HG03108 (cell line): ENCODE data around the gene ATP6V1G3.
"Not testable (repeated sequence)": the region's sequence is repeated elsewhere in the genome, so short reads cannot be mapped to it uniquely, and the experiment has no call there.

Experiments used
- ATAC-seq: cut with Tn5 transposase; IDR thresholded peaks from one replicate; pipeline ENCODE4 v1.9.1; 2021; ENCODE audit warnings: moderate library complexity; ENCODE audit not compliant: unreplicated experiment

ATP6V1G3 gene, protein sequence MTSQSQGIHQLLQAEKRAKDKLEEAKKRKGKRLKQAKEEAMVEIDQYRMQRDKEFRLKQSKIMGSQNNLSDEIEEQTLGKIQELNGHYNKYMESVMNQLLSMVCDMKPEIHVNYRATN

DNA sequence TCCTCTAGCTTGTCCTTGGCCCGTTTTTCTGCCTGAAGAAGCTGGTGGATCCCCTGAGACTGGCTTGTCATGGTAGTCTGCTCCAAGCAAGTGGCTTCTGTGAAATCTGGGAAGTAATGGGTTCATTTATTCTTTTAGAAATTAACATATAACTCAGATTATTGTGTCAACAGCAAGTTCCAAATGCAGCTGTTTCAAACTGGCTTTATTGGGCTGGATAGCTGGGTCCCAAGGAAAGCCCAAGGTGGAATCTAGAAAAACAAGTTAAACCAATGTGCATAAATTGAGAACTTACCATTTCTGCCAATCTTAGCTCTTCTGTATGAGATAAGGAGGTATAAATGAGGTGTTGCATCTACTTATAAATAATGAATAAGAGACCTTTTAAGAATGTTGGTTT, at the start of gene ATP6V1G3:
Gene ATP6V1G3 (minus strand): TSS at position 101 of the 400 bp plus-strand sequence. CDS start 30 bp downstream, at position 71.
- ATAC-seq: no peak

DNA sequence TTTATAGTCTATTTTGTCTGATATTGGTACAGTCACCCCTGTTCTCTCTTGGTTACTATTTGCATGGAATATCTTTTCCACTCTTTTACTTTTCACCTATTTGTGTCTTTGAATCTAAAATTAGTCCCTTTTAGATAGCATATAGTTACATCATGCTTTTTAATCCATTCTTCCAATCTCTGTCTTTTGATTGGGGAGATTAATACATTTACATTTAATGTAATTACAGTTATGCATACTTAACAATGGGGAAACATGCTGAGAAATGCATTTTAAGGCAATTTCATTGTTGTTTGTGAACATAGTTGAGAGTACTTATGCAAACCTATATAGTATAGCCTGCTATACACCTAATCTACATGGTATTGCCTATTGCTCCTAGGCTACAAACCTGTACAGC, 48.4 kb upstream of the ATP6V1G3 start:
- no peak for ATAC-seq

DNA sequence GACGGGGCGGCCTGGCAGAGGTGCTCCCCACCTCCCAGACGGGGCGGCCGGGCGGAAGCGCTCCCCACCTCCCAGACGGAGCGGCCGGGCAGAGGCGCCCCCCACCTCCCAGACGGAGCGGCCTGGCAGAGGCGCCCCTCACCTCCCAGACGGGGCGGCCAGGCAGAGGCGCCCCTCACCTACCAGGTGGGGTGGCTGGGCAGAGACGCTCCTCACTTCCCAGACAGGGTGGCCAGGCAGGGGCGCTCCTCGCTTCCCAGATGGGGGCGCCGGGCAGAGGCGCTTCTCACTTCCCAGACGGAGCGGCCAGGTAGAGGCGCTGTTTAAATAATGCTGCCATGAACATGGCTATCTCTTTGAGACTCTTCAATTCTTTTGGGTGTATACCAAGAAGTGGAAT, 43.7 kb upstream of the ATP6V1G3 start:
- ATAC-seq: no peak

DNA sequence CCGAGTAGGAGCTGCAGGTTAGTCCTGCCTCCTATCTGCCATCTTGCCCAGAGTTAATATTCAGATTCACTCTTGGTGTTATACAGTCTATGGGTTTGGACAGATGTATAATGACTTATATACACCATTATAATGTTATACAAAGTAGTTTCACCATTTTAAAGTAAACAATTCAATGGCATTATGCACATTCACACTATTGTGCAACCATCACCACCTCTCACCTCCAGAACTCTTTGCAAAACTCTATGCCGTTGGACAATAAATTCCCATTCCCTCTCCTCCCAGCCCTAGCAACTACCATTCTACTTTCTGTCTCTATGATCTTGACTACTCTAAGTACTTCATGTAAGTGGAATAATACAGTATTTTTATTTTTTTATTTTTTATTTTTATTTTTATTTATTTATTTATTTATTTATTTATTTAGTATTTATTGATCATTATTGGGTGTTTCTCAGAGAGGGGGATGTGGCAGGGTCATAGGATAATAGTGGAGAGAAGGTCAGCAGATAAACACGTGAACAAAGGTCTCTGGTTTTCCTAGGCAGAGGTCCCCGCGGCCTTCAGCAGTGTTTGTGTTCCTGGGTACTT, 42.8 kb upstream of the ATP6V1G3 start:
- ATAC-seq: not testable (repeated sequence)

DNA sequence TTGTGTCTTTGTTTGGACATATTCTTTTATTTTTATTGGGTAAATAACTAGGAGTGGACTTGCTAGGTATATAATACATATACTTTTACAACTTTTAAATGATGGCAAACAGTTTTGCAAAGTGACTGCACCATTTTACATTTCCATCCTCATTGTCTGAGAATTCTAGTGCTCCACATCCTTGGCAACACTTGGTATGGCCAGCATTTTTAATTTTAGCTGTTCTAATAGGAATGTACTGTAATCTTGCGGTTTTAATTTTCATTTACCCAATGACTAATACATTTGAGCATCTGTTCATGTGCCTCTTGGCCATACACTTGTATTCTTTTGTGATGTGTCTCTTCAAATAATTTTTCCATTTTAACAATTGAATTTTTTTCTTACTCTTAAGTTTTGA, 37.0 kb upstream of the ATP6V1G3 start:
- no peak for ATAC-seq

DNA sequence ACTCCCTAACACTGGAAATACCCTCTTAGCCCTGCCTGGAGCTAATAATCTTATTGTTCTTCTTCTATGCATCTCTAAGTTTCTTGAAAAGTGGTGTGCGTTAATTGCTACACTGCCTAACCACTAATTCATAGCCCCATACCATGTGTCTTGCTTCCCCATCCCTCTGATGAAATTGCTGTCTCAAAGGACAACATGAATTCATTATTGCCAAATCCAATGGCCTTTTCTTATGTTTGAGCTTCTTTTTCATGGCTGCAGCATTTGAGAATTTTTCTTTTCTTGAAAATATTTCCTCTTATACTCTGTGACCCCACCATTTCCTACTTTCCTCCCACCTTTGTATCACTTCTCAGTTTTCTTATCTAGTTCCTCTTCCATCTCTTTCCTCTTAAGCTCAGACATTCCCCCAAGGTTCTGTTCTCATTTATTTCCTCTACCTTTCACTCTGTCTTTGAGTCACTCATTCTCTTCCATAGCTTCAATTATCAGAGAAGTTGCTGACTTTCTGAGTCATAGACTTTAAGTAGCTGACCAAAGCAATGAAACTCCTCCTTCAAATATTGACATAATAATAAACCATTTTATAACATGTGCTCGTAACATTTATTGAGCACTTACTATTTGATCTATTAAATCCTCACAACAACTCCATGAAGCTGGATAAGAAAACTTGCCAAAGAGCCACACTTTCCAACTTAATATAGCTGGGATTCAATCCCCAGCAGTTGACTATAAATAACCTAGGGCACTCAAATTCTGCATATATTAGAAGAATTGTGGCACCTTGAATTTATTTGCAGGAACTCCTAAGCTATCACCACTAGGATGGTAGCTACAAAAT, 35.5 kb upstream of the ATP6V1G3 start:
- no peak for ATAC-seq

DNA sequence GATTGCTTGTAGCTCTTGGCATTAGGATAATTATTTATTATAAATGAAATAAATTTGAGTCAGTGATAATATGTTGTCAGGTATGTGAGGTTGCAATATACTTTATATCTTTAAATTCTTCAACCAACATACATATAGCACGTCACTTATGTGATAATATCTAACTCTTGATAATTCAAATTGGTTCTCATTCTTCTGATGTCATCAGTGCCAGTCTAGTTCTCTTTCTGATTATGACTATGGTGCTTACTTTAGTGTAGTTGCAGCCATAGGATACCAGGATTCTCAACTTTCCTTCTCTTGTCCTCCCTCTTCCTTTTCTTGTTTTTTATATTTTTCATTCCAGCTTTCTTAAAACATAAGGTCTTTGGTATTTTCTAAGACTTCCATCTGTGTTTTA, 34.8 kb upstream of the ATP6V1G3 start:
- ATAC-seq: no peak

DNA sequence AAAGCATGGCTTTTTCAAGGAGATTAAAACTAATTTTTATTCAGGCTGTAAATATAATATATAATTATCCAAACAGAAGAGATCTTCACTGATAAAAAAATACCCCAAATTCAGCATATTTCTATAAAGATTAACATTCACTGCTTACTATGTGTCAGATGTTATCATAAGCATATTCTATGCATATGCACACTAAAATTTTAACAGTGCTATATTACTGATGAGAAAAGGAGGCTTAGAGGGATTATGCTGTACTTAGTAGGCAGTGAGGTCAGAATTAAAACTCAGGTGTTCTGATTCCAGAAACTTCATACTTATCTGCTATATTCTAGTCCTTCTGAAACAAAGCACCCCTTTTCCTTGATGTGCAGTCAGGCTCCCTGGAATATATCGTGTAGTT, 33.8 kb upstream of the ATP6V1G3 start:
- no peak for ATAC-seq

DNA sequence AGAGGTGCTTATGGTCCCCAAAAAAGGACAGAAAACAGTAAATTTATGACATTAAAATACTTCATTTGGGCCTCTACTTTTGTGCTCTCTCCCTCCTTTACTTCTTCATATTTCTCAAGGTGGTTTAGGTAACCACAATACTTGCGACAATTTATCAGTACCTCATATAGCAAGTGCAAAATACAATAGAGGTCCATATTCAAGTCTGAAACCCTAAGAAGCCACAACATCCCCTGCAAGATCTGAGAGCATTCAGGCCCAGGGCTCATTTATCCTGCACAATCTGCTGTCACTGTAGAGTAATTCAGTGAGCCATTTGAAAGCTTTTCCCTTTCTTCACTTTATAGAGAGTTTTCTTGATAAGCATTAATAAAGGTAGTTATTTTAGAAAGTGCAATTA, 24.2 kb upstream of the ATP6V1G3 start:
- ATAC-seq: no peak

DNA sequence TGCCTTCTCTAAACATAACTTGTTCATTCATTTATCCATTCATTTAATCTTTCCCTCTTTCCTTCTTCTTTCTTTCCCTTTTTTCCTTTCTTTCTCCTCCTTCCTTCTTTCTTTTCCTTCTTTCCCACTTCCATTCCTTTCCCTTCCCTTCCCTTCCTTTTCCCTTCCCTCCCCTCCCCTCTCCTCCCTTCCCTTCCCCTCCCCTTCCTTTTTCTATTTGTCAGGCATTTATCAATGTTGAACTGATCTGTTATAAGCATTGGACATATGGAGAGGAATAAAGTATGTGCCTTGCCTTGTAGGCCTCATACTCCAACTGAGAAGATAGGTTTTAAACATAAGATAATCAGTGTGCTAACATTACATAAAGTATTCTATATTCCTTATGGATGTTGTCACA, 23.7 kb upstream of the ATP6V1G3 start:
- ATAC-seq: no peak

DNA sequence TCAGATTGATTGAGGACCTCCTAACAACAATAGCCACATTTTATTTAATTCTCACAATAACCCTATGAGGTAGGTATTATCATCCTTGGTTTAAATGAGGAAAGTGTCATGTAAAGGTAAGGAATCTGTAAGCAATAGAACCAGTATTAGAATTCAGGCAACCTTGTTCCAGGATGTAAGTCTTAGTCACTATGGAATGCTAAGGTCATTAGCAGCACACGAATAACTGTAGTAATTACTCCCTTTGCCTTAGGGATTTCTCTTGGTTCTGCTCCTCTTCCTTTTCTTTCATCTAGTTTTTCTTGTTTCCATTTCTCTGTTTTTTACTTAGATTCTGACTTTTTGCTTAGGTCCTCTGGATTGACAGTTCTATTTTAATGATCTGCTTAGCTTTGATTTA, 23.1 kb upstream of the ATP6V1G3 start:
- no peak for ATAC-seq

DNA sequence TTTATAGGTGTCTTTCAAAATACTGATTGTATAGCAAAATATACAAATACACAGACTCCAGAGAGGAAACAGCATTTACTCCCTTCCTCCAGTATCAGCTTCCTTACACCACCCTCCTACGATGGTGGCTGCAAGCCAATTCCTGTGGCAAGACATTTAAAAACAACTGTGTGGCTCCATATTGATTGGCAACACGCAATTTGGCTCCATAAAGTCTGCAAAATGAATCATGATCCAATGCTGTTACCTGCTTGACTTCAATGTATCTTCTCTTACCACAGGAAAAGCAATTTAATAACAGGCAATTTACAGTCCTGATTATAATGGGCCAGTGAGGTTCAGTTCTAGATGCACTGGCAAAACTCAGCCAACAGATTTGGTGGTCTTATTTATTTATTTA, 19.7 kb upstream of the ATP6V1G3 start:
- no peak for ATAC-seq

DNA sequence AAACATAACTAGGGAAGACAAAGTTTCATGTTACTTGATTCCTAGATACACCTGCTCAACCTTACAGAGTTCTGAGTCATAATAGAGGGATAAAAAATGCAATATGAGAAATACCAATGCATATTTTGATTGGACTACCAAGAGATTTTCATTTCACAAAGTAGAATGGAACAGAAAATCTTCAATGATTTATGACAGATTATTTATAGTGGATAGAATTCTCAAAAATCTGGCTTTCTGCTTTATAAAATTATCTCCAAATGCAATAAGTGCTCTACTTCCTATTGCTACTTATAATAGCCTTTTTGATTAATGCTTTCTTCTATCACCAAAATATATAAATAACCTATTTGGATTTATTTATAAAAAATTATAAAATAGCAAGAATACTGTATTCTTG, 18.9 kb upstream of the ATP6V1G3 start:
- no peak for ATAC-seq

DNA sequence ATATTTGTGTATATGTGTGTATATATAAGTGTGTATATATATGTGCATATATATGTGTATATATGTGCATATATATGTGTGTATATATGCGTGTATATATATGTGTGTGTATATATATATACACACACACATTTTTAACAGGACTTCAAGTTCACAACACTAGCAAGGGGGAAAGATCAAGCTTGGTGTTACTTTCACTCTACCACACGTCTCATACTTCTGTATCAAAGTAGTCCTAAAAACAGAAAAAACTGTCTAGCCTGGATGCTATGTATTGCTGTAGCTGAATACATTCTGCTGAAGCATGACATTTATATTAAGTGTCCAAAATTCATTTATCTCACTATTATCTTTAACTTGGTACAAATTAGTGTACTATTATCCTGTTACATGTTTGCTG, 17.9 kb upstream of the ATP6V1G3 start:
- ATAC-seq: no peak

DNA sequence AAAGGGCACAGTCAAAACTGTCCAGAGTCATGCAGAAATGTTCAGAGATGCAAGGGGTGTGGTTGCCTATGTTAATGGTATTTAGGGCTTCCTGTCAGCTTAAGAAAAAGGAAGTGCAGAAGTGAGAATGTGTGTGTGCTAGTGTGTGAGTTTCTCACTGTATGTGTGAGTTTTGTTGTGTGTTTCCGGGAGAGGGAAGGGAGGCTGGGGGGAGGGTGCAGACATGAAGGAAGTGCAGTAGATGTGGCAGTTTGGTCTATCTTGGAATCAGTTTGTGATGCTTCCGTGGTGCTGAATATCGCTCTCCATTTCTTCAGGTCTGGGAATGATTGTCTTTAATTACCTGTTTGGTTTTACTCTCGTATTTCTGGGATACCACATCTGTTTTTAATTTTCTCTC, 16.5 kb upstream of the ATP6V1G3 start:
- peak; percentile 86 for ATAC-seq

DNA sequence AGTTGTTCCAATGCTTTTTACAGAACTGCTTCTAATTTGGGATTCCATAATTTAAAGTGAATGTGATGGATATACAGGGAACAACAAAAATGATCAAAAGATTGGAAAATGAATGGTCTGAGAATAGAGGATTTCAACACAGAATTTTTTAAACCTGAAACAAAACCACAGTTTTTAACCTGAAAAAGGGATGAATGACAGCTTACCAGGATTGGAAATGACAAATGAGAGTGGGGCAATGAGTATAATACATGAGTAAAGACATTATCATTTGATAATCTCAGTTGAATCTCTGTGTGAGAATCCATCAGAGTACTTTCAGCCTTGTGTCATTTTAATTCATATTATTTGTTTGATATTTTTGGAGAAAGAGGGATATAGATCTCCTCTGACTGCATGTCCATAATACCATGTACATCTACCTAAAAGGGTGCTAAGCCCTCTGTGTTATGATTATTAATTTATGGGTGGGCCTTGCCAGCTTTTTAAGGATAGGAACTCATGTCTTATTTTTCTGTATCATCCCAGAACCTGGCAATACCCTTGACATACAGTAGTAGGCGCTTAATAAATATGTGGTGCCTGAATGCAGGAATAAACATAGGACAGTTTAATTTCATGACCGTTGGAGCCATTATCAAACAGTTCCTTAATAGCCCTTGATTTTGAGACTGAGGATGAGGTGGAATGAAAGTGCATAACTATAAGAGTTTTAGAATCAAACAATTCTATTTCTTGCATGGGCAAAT, 12.4 kb upstream of the ATP6V1G3 start:
- ATAC-seq: no peak

DNA sequence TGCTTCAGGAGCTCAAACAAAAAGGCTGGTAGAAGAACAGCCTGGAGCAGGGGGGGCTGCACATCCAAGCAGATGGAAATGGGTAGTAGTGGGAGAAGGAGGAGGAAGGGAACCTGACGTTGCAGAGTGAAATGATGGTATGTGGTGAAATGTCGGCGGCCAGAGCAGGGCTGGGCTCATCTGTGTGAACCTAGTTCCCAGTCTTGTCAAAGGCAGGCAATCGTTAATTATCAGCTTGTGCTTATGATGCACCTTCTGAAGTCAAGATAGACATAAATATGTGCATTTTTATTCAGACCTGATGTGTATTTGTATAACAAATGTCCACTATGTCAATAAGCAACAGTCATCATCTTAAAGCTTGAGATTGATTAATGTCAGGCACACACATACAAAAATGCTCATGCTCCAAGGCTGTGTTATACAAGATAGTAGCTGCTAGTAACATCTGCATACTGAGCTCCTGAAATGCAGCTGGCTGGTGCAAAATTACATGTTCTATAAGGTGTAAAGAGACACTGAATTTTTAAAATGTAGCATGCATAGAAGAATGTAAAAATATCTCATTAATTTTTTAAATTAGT, 10.6 kb upstream of the ATP6V1G3 start:
- no peak for ATAC-seq

DNA sequence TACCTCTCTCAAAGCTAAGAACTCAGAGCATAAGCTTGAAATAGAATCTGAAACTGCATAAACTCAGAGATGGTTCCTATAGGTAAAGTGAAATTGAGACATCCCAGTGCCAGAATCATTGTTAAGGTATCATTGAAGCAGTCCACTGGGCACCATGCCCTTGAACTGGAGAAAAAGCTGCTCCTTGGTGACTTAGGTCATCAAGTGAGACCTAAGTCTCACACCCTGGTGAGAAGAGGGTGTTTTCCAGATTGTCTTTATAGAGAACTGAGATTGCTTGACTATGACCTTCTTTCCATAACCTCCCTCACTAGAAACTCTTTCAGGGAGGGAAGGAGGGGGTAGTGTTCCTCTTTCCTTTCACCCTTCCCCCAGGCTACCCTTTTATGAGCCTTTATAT, 9.4 kb upstream of the ATP6V1G3 start:
- ATAC-seq: peak; percentile 75

DNA sequence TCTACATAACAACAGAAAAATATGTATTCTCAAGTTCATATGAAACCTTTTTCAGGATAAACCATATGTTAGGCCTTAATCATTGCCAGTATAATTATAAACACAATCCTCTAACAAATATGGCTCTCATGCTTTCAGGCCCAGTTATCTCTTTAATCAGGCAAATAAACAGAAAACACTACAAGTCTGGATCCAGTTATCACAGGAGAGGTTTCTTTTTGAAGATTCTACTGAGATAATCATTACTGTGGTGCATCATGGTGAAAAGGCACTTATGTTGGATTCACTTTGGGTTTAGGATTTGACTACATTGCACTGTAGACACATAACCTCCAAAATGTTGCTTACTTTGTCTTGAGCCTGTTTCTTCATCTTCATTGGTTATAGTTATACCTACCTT, 8.4 kb upstream of the ATP6V1G3 start:
- no peak for ATAC-seq

DNA sequence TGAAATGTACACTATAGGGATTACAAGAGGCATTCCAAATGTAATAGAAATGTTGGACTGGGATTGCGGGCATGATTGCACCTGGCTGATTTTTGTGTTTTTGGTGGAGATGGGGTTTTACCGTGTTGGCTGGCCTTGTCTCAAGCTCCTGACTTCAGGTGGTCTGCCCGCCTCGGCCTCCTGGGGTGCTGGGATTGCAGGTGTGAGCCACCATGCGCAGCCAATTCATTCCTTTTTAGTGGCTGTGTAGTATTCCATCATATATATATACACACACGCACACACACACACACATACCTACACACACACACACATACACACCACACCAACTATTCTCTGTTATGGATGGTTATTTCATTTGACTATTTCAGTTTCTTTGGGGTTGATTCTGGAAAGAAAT, 4.7 kb upstream of the ATP6V1G3 start:
- no peak for ATAC-seq

DNA sequence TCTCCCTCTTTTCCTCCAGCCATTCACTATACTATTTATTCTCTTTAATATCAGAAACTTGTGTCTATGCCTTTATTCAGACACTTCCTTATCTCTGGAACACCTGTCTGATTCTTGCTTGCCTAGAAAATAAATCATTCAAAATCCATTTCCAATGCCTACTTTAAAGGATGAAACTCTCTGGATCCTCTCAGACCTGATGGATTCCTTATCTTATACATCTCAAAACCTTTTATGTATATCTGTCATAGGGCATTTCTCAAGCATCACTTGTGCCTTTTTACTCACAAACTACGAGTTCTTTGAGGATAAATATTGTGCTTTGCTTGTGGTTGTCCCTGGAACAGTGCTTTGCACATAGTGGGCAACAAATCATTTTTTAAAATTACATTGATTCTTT, 3.8 kb upstream of the ATP6V1G3 start:
- no peak for ATAC-seq
